Type B pancreatic cell (in vitro differentiated cells): ENCODE measurements around the gene EPHB6. TPM values are rescaled to one million over a fixed set of nuclear protein-coding genes. Genes with fewer than 3 reads are reported as not detected.

ENCODE experiments used
- DNase-seq: peaks from one replicate; pipeline ENCODE4 v3.0.0; 2021; ENCODE audit warnings: mixed read lengths; ENCODE audit not compliant: unreplicated experiment; ENCODE audit errors: extremely low spot score
- H3K27ac Mint-ChIP-seq: 2 replicates; pipeline ENCODE4 v1.8.0; 2021; ENCODE audit warnings: mild to moderate bottlenecking, mixed read lengths
- H3K27me3 Mint-ChIP-seq: 2 replicates; pipeline ENCODE4 v1.8.0; 2021; ENCODE audit warnings: mixed read lengths
- H3K36me3 Mint-ChIP-seq: 2 replicates; pipeline ENCODE4 v1.8.0; 2021; ENCODE audit warnings: mixed read lengths
- H3K4me1 Mint-ChIP-seq: one replicate; pipeline ENCODE4 v1.8.0; 2021; ENCODE audit warnings: mixed read lengths; ENCODE audit not compliant: unreplicated experiment
- H3K4me3 Mint-ChIP-seq: 2 replicates; pipeline ENCODE4 v1.8.0; 2021; ENCODE audit warnings: mild to moderate bottlenecking, mixed read lengths
- H3K9me3 Mint-ChIP-seq: 2 replicates; pipeline ENCODE4 v1.8.0; 2021; ENCODE audit warnings: mixed read lengths
- CTCF ChIP-seq: fragments of 200-600 bp; sonication (generic); conservative IDR thresholded peaks from 2 replicates; pipeline ENCODE4 v1.5.0; 2021; ENCODE audit warnings: antibody characterized with exemption, mild to moderate bottlenecking
- total RNA-seq: library from RNA; stranded (reverse); gene quantifications from 2 replicates; pipeline ENCODE4 v1.2.1, GENCODE V29; 2021; ENCODE audit warnings: low replicate concordance

Gene EPHB6
- total RNA-seq, 1 donor from 2014 or later: 8.4 TPM

GRCh38 chr7:142862786-142863400 is 8.0 kb downstream of the EPHB6 start:
- H3K36me3 Mint-ChIP-seq: no peaks in the 10 kb centered on the region
- H3K9me3 Mint-ChIP-seq: no peaks in the 10 kb centered on the region
- H3K4me1 Mint-ChIP-seq: peaks cover 3% of the 10 kb centered on the region
- DNase-seq: no peak
- H3K27me3 Mint-ChIP-seq: peaks cover 6% of the 10 kb centered on the region
- H3K4me3 Mint-ChIP-seq: no peak overlapping the region
- TF ChIP-seq CTCF: no peak
- no peak overlapping the region for H3K27ac Mint-ChIP-seq

GRCh38 chr7:142863891-142864685 is 9.2 kb downstream of the EPHB6 start:
- no peak overlapping the region for H3K27ac Mint-ChIP-seq

GRCh38 chr7:142864980-142865747 is 10.3 kb downstream of the EPHB6 start:
- Mint-ChIP-seq H3K27me3 (peaks cover 6% of the 10 kb centered on the region), H3K9me3 (no peaks in the 10 kb centered on the region), H3K4me3 (no peak overlapping the region), H3K27ac (no peak overlapping the region), H3K36me3 (no peaks in the 10 kb centered on the region), H3K4me1 (no peaks in the 10 kb centered on the region)
- no peak for TF ChIP-seq CTCF
- DNase-seq: no peak

More at GRCh38 chr7:142863891-142864685, 9.2 kb downstream of the EPHB6 start:
- H3K9me3 Mint-ChIP-seq: no peaks in the 10 kb centered on the region
- no peak for DNase-seq
- H3K4me3 Mint-ChIP-seq: no peak overlapping the region
- H3K27me3 Mint-ChIP-seq: peaks cover 6% of the 10 kb centered on the region
- H3K36me3 Mint-ChIP-seq: no peaks in the 10 kb centered on the region
- peaks cover 3% of the 10 kb centered on the region for H3K4me1 Mint-ChIP-seq
- TF ChIP-seq CTCF: no peak

- H3K4me3 Mint-ChIP-seq: no peak overlapping the region
- no peaks in the 10 kb centered on the region for H3K9me3 Mint-ChIP-seq
- H3K27ac Mint-ChIP-seq: no peak overlapping the region
- no peak for DNase-seq
- peaks cover 6% of the 10 kb centered on the region for H3K27me3 Mint-ChIP-seq
- no peaks in the 10 kb centered on the region for H3K36me3 Mint-ChIP-seq
- no peak for TF ChIP-seq CTCF
- no peaks in the 10 kb centered on the region for H3K4me1 Mint-ChIP-seq
These were observed 10.9 kb downstream of the EPHB6 start for GRCh38 chr7:142865766-142866165.

GRCh38 chr7:142866361-142867096 is 11.7 kb downstream of the EPHB6 start:
- Mint-ChIP-seq H3K9me3 (no peaks in the 10 kb centered on the region), H3K4me1 (no peaks in the 10 kb centered on the region), H3K27ac (no peak overlapping the region), H3K36me3 (no peaks in the 10 kb centered on the region), H3K27me3 (peaks cover 6% of the 10 kb centered on the region), H3K4me3 (no peak overlapping the region)
- TF ChIP-seq CTCF: peak; percentile 66
- DNase-seq: no peak
